ENCODE measurements around the gene CUEDC2.
A peak's percentile ranks its signal among the peaks of the same experiment; 100 is the strongest.

CUEDC2 gene

DNA sequence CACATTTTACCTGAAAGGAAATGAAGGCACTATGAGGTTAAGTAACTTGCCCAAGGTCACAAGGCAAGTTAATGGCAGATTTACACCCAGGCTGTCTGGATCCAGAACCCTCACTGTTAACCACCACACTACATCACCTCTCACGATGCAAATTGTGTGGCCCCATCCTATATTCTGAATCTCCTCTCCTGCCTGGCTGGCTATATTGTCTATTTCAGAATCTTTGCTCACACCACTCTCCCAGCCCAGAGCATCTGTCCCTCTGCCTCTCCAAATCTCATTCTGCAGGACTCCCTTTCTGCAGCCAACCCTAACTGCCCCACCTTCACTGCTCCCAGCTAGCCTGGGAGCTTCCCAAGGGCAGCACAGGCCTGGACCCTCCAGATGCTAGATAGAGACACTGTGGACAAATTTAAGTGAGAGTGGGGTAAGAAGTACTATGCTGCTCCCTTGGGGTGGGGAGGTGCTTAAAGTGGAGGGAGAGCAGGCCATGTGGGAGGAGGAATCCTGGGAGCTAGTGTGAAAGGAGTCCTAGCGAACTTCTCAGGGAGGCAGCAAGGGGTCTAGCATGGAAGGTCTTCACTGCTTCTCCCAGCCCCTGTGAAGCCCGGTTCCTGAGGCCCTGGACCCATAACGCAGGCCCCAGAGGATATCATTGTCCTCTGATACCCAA lies 786 bp downstream of the CUEDC2 start:
- ChIA-PET POLR2A (interaction anchor here (0.8 to 3.0 kb wide), 10 partner anchors 9 to 202 kb away, joined by 3 to 60 read pairs (median 8); partner anchors contain the start of genes C10orf95, FBXL15 and NFKB2), CTCF (interaction anchor here (0.8 to 3.7 kb wide), 8 partner anchors 8 to 165 kb away, joined by 3 to 14 read pairs (median 4); partner anchors contain the start of gene FBXL15)
- Histone ChIP-seq H3K4me3 (ENCODE audit: low read depth, low read length) (peak overlapping the region; percentile 62), H3K4me1 (ENCODE audit: control insufficient read depth, insufficient read depth, low read length) (peaks cover 3% of the 10 kb centered on the region; the same call in 1 of the 2 replicates), H3K27ac (ENCODE audit: extremely low read depth, low read depth, low read length) (peak overlapping the region; percentile 89), H3K36me3 (ENCODE audit: control insufficient read depth in 2 of 2, insufficient read depth in 1 of 2, low read length in 2 of 2) (peaks cover 0 to 4% of the 10 kb centered on the region in 2 experiments; a peak in 1 of 3 replicates), H3K9me3 (ENCODE audit: control insufficient read depth, insufficient read depth, low read depth, low read length) (no peaks in the 10 kb centered on the region)
- TF ChIP-seq ZNF404 (tag by site-specific recombination; IDR thresholded peaks at IDR 0.05) = no peak
- TF ChIP-seq ZFP37 (tag by site-specific recombination; IDR thresholded peaks at IDR 0.05) = no peak
- no peak for TF ChIP-seq ZNF132 (tag by site-specific recombination; IDR thresholded peaks at IDR 0.05; ENCODE audit: borderline replicate concordance)
- peak; percentile 72 for TF ChIP-seq ZNF341 (tag by site-specific recombination; IDR thresholded peaks at IDR 0.05; ENCODE audit: low read depth)
- 0 out of 2 replicates have a peak, but pooled peaks have one; percentile 50 for TF ChIP-seq IKZF3 (tag by site-specific recombination; IDR thresholded peaks at IDR 0.05)
- peak; percentile 95 for TF ChIP-seq ZBTB17 (tag by site-specific recombination; IDR thresholded peaks at IDR 0.05)
- no peak for TF ChIP-seq ZNF701 (tag by site-specific recombination; IDR thresholded peaks at IDR 0.05)
- no peak for TF ChIP-seq BCL11B (tag by site-specific recombination; IDR thresholded peaks at IDR 0.05; ENCODE audit: low read depth)
- no peak for TF ChIP-seq ZNF664 (tag by site-specific recombination; IDR thresholded peaks at IDR 0.05)
- TF ChIP-seq ZNF837 (tag by site-specific recombination; IDR thresholded peaks at IDR 0.05) = no peak
- no peak for TF ChIP-seq ZNF169 (tag by site-specific recombination; IDR thresholded peaks at IDR 0.05)
- TF ChIP-seq ZNF76 (tag by site-specific recombination; IDR thresholded peaks at IDR 0.05; ENCODE audit: borderline replicate concordance, low read depth) = peak; percentile 83; the same call in 1 of the 2 replicates
- no peak for TF ChIP-seq SP7 (tag by site-specific recombination; IDR thresholded peaks at IDR 0.05)
- TF ChIP-seq ZNF398 (tag by site-specific recombination; IDR thresholded peaks at IDR 0.05) = peak; percentile 59

- TF ChIP-seq PRDM10 (tag by site-specific recombination; IDR thresholded peaks at IDR 0.05) (0 out of 2 replicates have a peak, but pooled peaks have one; percentile 26), MYNN (tag by site-specific recombination; IDR thresholded peaks at IDR 0.05; ENCODE audit: borderline replicate concordance) (no peak), ZNF140 (tag by site-specific recombination; IDR thresholded peaks at IDR 0.05) (0 out of 2 replicates have a peak, but pooled peaks have one; percentile 12)
- peaks cover 0 to 14% of the 10 kb centered on the region in 2 experiments; a peak in 1 of 3 replicates for H3K36me3 ChIP-seq (ENCODE audit: control insufficient read depth in 2 of 2, insufficient read depth in 1 of 2, low read length in 2 of 2)
- H3K4me3 ChIP-seq (ENCODE audit: low read depth, low read length) = no peak overlapping the region
- no peak overlapping the region for H3K27ac ChIP-seq (ENCODE audit: extremely low read depth, low read depth, low read length)
- POLR2A ChIA-PET = interaction anchor here (0.8 to 1.0 kb wide), 2 partner anchors 9 to 32 kb away, joined by 5 to 7 read pairs; no protein-coding TSS in a partner anchor
- H3K4me1 ChIP-seq (ENCODE audit: control insufficient read depth, insufficient read depth, low read length) = peaks cover 3% of the 10 kb centered on the region; the same call in 1 of the 2 replicates
- no peaks in the 10 kb centered on the region for H3K9me3 ChIP-seq (ENCODE audit: control insufficient read depth, insufficient read depth, low read depth, low read length)
- CTCF ChIA-PET = interaction anchor here (1.3 kb wide), 1 partner anchor 30 kb away, joined by 4 read pairs; no protein-coding TSS in a partner anchor
Observed at GRCh38 chr10:102429468-102429867, 2.9 kb downstream of the CUEDC2 start.
